Uterus (tissue), 2 donors: ENCODE data around the gene PACRG.

ENCODE experiments used
- POLR2A ChIP-seq, 2 donors: fragments of 450-650 bp; IDR thresholded peaks; one replicate each; pipeline ENCODE4 v1.6.1; 2016; ENCODE audit warnings: antibody characterized with exemption in 2 of 2, mild to moderate bottlenecking in 1 of 2, moderate library complexity in 1 of 2
- TF ChIP-seq, protein P1 (sequence below), 4 experiments: fragments of 200-600 bp in 2 of 4; fragments of 450-650 bp in 2 of 4; sonication (generic) in 2 of 4; IDR thresholded peaks; one replicate each; pipeline ENCODE4 v1.5.1; 2016 to 2019; ENCODE audit warnings: antibody characterized with exemption in 4 of 4, mild to moderate bottlenecking in 2 of 4, moderate library complexity in 1 of 4

- TF ChIP-seq POLR2A (IDR thresholded peaks at IDR 0.05): no peak
- TF ChIP-seq, protein P1, sequence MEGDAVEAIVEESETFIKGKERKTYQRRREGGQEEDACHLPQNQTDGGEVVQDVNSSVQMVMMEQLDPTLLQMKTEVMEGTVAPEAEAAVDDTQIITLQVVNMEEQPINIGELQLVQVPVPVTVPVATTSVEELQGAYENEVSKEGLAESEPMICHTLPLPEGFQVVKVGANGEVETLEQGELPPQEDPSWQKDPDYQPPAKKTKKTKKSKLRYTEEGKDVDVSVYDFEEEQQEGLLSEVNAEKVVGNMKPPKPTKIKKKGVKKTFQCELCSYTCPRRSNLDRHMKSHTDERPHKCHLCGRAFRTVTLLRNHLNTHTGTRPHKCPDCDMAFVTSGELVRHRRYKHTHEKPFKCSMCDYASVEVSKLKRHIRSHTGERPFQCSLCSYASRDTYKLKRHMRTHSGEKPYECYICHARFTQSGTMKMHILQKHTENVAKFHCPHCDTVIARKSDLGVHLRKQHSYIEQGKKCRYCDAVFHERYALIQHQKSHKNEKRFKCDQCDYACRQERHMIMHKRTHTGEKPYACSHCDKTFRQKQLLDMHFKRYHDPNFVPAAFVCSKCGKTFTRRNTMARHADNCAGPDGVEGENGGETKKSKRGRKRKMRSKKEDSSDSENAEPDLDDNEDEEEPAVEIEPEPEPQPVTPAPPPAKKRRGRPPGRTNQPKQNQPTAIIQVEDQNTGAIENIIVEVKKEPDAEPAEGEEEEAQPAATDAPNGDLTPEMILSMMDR (IDR thresholded peaks at IDR 0.05): no peak
Measured at GRCh38 chr6:162708971-162709370, 18.8 kb upstream of the PACRG start.
